Stimulated activated CD4-positive, alpha-beta T cell treated with anti-CD3 and anti-CD28 coated beads, Interleukin-4, amount 100 ng/mL, for 1 hour (primary cell): ENCODE results near the gene SCYL1.
A peak's percentile ranks its signal among the peaks of the same experiment; 100 is the strongest.

ENCODE experiments used
- DNase-seq: peaks from one replicate; pipeline ENCODE4 v3.0.0-alpha.2; 2020

SCYL1 gene

GRCh38 chr11:65572356-65573051 lies 47.6 kb downstream of the SCYL1 start, which contains the start of gene FAM89B:
Gene FAM89B (plus strand): TSS chr11:65572538. CDS start chr11:65572670, 132 bp downstream.
- peak; percentile 88 for DNase-seq

- no peak for DNase-seq
Measured at GRCh38 chr11:65573391-65574079, 48.7 kb downstream of the SCYL1 start.

DNA sequence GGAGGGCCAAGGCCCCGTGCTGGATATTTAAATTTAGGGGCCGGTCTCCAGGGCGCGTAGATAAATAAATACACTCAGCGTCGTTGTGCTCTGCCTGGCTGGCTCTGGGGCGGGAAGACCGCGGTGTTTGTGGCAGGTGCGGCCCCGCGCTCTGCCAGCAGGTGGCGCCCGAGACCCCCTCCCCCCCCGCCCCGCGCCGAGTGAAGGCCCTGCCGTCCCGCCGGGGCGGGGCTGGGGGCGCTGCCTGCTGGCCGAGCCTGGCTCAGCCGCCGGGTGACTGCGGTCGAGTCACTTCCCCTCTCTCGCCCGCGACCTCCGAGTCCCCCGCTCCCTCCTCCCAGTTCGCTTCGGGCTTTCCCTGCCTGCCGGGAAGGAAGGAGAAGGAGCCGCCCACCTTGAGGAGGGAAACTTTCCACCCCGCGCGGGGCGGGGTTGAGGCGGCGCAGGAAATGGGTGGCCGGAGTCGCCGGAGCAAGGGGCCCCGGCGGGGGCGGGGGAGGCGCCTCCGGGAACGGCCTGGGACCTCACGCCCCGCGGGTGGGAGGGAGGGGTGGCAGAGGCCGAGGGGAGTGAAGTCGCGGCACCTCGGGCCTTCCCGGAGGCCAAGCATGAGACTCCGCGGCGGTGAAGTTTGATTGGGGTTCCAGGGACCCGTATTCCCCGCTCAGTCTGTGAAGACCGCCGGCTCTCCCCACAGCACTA lies 49.4 kb downstream of the SCYL1 start:
- peak; percentile 83 for DNase-seq

- no peak for DNase-seq
Measured at GRCh38 chr11:65574811-65575567, 50.1 kb downstream of the SCYL1 start.

- DNase-seq, result peak; percentile 71
Measured at GRCh38 chr11:65575568-65576231, 50.8 kb downstream of the SCYL1 start, which contains the start of gene EHBP1L1. Gene EHBP1L1 (plus strand): TSS chr11:65576053. CDS start chr11:65576303, 250 bp downstream.

GRCh38 chr11:65576232-65576866 lies 51.5 kb downstream of the SCYL1 start:
- no peak for DNase-seq

DNA sequence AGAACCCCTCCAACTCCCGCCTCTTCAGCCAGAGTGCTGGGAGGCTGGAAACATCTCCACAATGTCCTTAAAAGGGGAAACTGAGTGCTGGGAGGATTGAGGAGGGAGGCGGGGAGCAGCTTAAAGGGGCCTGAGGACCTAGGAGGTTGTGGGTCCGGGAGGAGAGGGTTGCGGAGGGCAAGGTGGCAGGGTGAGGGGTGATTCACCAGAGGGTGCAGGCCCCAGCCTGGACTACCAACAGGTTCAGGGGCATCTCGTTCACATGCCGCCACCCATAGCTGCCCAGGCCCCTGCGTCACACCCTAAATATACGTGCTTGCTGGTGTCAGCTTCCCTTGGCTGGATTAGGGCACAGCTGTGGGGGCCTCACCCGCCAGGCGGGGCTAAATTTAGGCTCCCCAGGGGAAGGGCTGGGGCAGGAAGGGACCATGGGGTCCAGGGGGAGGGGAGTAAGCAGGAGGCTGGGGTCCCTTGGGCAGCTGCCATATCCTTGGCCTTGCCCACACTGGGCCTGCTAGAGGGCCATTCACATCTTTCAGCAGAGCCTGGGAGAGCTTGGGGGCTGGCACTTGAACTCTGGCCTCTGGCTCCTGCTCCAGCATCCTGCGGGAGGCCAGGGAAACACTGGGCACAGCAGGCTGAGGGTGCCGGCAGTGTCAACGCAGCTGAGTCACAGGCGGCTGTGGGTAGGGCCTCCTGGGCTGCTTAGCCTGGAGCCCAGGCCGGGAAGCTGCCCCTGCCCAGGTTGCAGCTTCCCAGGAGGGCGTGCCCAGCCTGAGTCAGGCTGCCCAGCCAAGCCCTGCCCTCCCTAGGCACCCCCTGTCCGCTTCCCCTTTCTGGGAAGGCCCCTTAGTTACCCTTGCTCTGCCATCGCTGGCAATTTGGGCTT lies 52.2 kb downstream of the SCYL1 start:
- peak; percentile 43 for DNase-seq

DNA sequence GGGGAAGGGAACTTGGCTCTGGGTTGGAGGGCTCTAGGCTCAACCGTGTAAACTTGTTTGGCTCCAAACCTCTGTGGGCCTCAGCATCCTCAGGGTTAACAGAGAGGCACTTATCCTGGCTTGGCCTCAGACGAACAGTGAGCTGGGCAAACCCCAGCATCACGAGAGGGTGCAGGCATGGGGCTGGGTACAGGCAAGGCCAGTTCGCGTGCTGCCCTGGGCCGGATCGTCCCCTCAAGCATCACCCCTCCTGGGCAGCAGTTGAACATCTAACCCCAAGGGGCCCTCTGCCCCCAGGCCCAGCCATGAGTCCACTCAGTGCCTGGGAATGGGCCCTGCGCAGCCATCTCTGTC lies 52.9 kb downstream of the SCYL1 start:
- DNase-seq, result no peak

GRCh38 chr11:65578134-65578533 lies 53.3 kb downstream of the SCYL1 start:
- DNase-seq, result no peak

GRCh38 chr11:65578667-65579066 lies 53.8 kb downstream of the SCYL1 start:
- no peak for DNase-seq

DNA sequence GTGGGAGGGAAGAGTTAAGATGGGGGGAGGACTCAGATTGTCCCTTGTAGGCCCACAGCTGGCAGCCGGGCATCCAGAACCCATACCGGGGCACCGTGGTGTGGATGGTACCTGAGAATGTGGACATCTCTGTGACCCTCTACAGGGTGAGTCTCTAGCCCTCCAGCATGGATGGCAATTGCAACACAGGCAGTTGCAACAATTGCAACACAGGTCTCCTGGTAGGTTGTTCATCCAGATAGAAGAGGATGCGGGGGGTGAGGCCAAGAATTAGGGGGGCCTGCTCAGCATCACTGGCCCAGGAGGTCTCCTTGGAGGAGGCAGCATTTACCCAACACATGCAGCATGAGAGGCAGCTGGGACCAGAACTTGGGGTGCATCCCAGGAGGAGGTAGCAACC lies 54.4 kb downstream of the SCYL1 start:
- DNase-seq, result no peak

DNA sequence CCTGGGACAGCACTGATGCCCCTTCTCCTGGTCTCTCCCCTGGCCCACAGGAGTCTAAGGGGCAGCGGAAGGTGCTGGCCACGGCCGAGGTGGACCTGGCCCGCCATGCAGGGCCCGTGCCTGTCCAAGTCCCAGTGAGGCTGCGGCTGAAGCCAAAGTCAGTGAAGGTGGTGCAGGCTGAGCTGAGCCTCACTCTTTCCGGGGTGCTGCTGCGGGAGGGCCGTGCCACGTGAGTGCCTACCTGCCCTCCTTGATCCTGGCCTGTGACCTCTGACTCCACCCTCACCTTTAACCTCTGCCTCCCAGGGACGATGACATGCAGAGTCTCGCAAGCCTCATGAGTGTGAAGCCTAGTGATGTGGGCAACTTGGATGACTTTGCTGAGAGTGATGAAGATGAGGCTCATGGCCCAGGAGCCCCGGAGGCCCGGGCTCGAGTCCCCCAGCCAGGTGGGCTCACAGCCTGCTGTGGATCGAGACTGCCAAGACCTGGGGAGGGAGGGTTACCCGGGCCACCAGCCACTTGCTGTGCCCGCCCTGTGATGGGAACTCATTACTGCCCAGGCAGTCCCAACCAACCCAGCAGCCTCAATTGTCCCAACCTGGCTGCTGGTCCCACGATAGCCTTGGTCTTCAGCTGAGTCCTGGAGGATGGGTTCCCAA lies 55.3 kb downstream of the SCYL1 start:
- no peak for DNase-seq

DNA sequence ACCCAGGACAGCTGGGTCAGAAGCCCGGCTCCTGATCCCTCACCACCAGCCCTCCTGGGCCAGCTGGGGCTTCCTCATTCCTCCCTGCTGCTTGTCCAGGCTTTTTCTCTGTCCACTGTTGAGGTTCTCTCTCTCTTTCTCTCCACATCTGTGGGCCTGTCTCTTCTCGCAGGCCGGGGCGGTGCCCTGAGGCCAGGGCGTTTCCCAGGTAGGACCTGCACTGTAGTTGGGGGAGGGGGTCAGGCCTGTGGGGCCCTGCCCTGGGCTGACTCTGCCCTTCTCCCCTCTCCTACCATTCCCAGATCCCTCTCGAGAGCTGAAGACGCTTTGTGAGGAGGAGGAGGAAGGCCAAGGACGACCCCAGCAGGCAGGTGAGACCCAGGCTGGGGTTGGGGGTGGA lies 55.9 kb downstream of the SCYL1 start:
- no peak for DNase-seq

- DNase-seq, result no peak
Measured at GRCh38 chr11:65581928-65582327, 57.0 kb downstream of the SCYL1 start.

- no peak for DNase-seq
Measured at GRCh38 chr11:65583589-65583988, 58.7 kb downstream of the SCYL1 start.

GRCh38 chr11:65584106-65584505 lies 59.2 kb downstream of the SCYL1 start:
- DNase-seq, result no peak

DNA sequence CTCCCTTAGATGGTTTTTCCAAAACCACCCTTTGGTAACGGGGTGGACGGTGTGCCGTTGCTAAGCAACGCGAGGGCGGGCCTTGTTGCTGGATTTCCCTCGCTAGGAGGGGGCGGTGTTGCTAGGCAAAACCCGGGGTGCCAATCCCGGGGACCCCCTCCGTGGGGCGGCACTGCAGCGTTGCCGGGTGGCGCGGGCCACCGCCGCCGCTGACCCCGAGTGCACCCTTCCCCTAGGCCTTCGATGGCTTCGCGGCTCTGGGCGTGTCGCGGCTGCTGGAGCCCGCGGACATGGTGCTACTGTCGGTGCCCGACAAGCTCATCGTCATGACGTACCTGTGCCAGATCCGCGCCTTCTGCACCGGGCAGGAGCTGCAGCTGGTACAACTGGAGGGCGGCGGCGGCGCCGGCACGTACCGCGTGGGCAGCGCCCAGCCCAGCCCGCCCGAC lies 59.9 kb downstream of the SCYL1 start:
- DNase-seq, result no peak

DNA sequence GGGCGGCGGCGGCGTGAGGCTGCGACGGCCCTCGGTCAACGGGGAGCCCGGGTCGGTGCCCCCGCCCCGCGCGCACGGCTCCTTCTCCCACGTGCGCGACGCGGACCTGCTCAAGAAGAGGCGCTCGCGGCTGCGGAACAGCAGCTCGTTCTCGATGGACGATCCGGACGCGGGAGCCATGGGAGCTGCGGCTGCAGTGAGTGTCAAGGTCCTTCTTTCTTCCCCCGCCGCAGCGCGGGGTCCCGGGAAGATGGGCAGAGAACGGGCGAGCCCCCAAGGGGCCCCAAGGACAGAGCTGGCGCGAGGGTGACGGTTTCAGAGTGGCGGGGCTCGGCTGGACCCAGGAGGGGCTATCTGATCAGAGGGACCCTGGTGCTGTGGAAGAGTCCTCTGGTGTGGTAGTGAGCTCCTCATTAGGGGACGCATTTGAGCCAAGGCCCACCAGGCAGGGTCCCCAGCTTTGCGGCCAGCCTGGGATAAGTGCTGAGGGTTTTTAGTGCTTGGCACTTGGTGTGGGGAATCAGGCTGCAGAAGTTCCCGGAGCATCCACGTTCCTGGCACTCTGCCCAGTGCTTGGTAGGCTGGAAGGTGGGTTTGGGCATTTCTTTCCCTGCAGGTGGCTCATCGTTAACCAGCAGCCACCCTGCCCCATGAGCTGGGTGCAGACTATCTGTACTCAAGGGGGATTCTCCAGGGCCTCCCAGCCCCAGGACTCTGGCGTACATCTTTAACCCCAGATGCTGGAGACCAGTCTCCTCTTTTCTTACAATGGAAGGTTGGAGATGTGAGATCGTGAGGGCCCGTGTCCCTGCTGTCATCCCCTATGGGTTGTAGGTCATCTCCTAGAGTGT lies 60.7 kb downstream of the SCYL1 start:
- DNase-seq, result no peak

- DNase-seq, result no peak
Measured at GRCh38 chr11:65586247-65586630, 61.4 kb downstream of the SCYL1 start.
